ENCODE data around the gene ARHGAP26.

The ARHGAP26 gene

DNA sequence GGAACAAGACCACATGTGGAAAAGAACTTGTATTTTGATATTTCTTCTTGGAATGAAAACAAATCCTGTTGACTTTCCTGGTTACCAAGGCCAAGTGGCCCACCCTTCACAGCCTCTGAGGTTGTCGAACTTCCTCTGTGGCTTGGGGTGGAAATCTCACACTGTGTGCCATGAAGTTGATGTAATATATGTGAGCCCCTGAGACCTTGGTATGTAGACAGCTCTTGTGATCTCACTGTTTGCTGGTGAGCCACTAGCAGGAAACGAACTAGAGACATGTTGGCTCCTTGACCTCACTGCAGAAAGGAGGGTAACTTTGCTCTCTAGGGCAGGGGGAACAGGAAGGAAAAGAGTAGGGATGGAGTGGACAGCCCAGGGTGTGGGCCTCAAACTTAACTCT is 159.4 kb downstream of the ARHGAP26 start:
- peaks cover 23 to 24% of the 10 kb centered on the region in 2 experiments for H3K4me1 ChIP-seq (ENCODE audit: control insufficient read depth in 1 of 2, insufficient read depth in 1 of 2, low read depth in 1 of 2, low read length in 1 of 2)
- peaks cover 50% of the 10 kb centered on the region for H3K36me3 ChIP-seq
- H3K9me3 ChIP-seq, result no peaks in the 10 kb centered on the region
- peak overlapping the region; percentile 23 for H3K27ac ChIP-seq
- no peak overlapping the region for H3K4me3 ChIP-seq (ENCODE audit: low read depth in 1 of 2, low read length in 1 of 2)
- no peaks in the 10 kb centered on the region for H3K27me3 ChIP-seq
- TF ChIP-seq, protein P1, sequence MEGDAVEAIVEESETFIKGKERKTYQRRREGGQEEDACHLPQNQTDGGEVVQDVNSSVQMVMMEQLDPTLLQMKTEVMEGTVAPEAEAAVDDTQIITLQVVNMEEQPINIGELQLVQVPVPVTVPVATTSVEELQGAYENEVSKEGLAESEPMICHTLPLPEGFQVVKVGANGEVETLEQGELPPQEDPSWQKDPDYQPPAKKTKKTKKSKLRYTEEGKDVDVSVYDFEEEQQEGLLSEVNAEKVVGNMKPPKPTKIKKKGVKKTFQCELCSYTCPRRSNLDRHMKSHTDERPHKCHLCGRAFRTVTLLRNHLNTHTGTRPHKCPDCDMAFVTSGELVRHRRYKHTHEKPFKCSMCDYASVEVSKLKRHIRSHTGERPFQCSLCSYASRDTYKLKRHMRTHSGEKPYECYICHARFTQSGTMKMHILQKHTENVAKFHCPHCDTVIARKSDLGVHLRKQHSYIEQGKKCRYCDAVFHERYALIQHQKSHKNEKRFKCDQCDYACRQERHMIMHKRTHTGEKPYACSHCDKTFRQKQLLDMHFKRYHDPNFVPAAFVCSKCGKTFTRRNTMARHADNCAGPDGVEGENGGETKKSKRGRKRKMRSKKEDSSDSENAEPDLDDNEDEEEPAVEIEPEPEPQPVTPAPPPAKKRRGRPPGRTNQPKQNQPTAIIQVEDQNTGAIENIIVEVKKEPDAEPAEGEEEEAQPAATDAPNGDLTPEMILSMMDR (IDR thresholded peaks at IDR 0.05), result no peak

- TF ChIP-seq, protein P1 (IDR thresholded peaks at IDR 0.05), result no peak
- no peak overlapping the region for H3K4me3 ChIP-seq (ENCODE audit: low read depth in 1 of 2, low read length in 1 of 2)
- H3K36me3 ChIP-seq, result peaks cover 50% of the 10 kb centered on the region
- no peaks in the 10 kb centered on the region for H3K9me3 ChIP-seq
- no peak overlapping the region for H3K27ac ChIP-seq
- no peaks in the 10 kb centered on the region for H3K27me3 ChIP-seq
- peaks cover 20 to 23% of the 10 kb centered on the region in 2 experiments for H3K4me1 ChIP-seq (ENCODE audit: control insufficient read depth in 1 of 2, insufficient read depth in 1 of 2, low read depth in 1 of 2, low read length in 1 of 2)
Observed at GRCh38 chr5:142930395-142931110, 160.4 kb downstream of the ARHGAP26 start.

- peaks cover 45% of the 10 kb centered on the region for H3K36me3 ChIP-seq
- no peaks in the 10 kb centered on the region for H3K9me3 ChIP-seq
- H3K27ac ChIP-seq, result no peak overlapping the region
- H3K4me1 ChIP-seq (ENCODE audit: control insufficient read depth in 1 of 2, insufficient read depth in 1 of 2, low read depth in 1 of 2, low read length in 1 of 2), result peaks cover 9 to 14% of the 10 kb centered on the region in 2 experiments
- TF ChIP-seq, protein P1 (IDR thresholded peaks at IDR 0.05), result no peak
- no peaks in the 10 kb centered on the region for H3K27me3 ChIP-seq
- no peak overlapping the region for H3K4me3 ChIP-seq (ENCODE audit: low read depth in 1 of 2, low read length in 1 of 2)
Observed at GRCh38 chr5:142931896-142932686, 161.9 kb downstream of the ARHGAP26 start.

GRCh38 chr5:142934051-142934762 is 164.0 kb downstream of the ARHGAP26 start:
- peaks cover 9 to 14% of the 10 kb centered on the region in 2 experiments for H3K4me1 ChIP-seq (ENCODE audit: control insufficient read depth in 1 of 2, insufficient read depth in 1 of 2, low read depth in 1 of 2, low read length in 1 of 2)
- peaks cover 43% of the 10 kb centered on the region for H3K36me3 ChIP-seq

GRCh38 chr5:142935014-142935413 is 164.8 kb downstream of the ARHGAP26 start:
- H3K9me3 ChIP-seq, result no peaks in the 10 kb centered on the region
- H3K36me3 ChIP-seq, result peaks cover 42% of the 10 kb centered on the region
- H3K27me3 ChIP-seq, result no peaks in the 10 kb centered on the region
- TF ChIP-seq, protein P1 (IDR thresholded peaks at IDR 0.05), result no peak
- H3K27ac ChIP-seq, result peak overlapping the region; percentile 62
- H3K4me1 ChIP-seq (ENCODE audit: control insufficient read depth in 1 of 2, insufficient read depth in 1 of 2, low read depth in 1 of 2, low read length in 1 of 2), result peaks cover 9 to 14% of the 10 kb centered on the region in 2 experiments
- H3K4me3 ChIP-seq (ENCODE audit: low read depth in 1 of 2, low read length in 1 of 2), result no peak overlapping the region

More at GRCh38 chr5:142934051-142934762, 164.0 kb downstream of the ARHGAP26 start:
- H3K27me3 ChIP-seq, result no peaks in the 10 kb centered on the region
- no peak overlapping the region for H3K4me3 ChIP-seq (ENCODE audit: low read depth in 1 of 2, low read length in 1 of 2)
- no peaks in the 10 kb centered on the region for H3K9me3 ChIP-seq
- TF ChIP-seq, protein P1 (IDR thresholded peaks at IDR 0.05), result no peak
- peak overlapping the region; percentile 5 for H3K27ac ChIP-seq

All from neutrophil (primary cell).